DOHH2 (cell line): ENCODE results near the gene MSMB.

Source experiments
- EZH2phosphoT487 ChIP-seq: fragments of 200-600 bp; sonication (generic); IDR thresholded peaks from 2 replicates; pipeline ENCODE4 v1.6.1; 2017; ENCODE audit warnings: borderline replicate concordance, mild to moderate bottlenecking, antibody characterized with exemption, low read length, moderate library complexity, mixed read lengths
- TF ChIP-seq, protein P1 (sequence below): fragments of 200-600 bp; sonication (generic); IDR thresholded peaks from one replicate; pipeline ENCODE4 v1.5.1; 2014; ENCODE audit warnings: antibody characterized with exemption, mild to moderate bottlenecking, low read depth, low read length; ENCODE audit not compliant: poor library complexity, severe bottlenecking

DNA sequence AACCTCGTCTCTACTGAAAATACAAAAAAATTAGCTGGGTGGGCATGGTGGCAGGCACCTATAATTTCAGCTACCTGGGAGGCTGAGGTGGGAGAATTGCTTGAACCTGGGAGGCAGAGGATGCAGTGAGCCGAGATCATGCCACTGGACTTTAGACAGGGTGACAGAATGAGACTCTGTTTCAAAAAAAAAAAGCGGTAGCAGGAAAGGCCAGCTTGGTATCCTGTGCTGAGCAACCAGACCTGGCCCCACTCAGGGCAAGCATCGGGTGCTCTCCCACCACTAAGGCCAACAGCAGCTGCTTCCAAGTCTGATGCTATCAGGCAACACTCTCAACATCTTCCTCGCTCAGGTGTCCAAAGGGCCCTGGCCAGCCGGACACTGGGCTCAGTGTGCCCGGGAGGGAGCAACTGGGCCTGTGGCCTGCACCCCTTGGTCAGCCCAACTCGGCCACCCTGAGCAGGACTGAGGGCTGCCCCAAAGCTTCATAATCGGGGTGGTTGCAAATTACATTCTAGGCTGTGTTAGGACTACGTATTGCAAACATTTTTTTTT is 44.3 kb upstream of the MSMB start:
- TF ChIP-seq, protein P1, sequence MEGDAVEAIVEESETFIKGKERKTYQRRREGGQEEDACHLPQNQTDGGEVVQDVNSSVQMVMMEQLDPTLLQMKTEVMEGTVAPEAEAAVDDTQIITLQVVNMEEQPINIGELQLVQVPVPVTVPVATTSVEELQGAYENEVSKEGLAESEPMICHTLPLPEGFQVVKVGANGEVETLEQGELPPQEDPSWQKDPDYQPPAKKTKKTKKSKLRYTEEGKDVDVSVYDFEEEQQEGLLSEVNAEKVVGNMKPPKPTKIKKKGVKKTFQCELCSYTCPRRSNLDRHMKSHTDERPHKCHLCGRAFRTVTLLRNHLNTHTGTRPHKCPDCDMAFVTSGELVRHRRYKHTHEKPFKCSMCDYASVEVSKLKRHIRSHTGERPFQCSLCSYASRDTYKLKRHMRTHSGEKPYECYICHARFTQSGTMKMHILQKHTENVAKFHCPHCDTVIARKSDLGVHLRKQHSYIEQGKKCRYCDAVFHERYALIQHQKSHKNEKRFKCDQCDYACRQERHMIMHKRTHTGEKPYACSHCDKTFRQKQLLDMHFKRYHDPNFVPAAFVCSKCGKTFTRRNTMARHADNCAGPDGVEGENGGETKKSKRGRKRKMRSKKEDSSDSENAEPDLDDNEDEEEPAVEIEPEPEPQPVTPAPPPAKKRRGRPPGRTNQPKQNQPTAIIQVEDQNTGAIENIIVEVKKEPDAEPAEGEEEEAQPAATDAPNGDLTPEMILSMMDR, result no peak
- no peak for TF ChIP-seq EZH2phosphoT487
